ENCODE data around the gene DNAH6.

DNAH6 gene

GRCh38 chr2:84647267-84647666 lies 131.0 kb downstream of the DNAH6 start (continued):
- TF ChIP-seq TCF4 (CRISPR knock-in tag; IDR thresholded peaks at IDR 0.05; ENCODE audit: borderline replicate concordance) (no peak), ISL1 (CRISPR knock-in tag; IDR thresholded peaks at IDR 0.05) (no peak)

DNA sequence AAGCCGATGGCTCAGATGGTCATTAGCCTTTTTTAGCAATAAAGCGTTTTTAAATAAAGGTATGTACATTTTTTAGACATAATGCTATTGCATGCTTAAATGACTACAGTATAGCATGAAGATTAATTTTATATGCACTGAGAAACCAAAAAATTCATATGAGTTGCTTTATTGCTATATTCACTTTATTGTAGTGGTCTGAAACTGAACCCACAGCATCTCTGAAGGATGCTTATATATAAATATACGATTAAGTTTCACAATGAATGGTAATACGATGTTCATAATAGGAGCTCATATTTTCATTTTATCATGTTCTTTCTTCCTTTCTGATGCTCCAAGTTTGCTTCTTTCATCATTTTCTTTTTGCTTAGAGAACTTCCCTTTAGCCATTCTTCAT lies 132.8 kb downstream of the DNAH6 start:
- TF ChIP-seq ZNF70 (CRISPR knock-in tag; IDR thresholded peaks at IDR 0.05) (no peak), RARB (CRISPR knock-in tag; IDR thresholded peaks at IDR 0.05) (no peak), CSDC2 (CRISPR knock-in tag; IDR thresholded peaks at IDR 0.05) (no peak), ISL1 (CRISPR knock-in tag; IDR thresholded peaks at IDR 0.05) (no peak)
- no peak for ATAC-seq

DNA sequence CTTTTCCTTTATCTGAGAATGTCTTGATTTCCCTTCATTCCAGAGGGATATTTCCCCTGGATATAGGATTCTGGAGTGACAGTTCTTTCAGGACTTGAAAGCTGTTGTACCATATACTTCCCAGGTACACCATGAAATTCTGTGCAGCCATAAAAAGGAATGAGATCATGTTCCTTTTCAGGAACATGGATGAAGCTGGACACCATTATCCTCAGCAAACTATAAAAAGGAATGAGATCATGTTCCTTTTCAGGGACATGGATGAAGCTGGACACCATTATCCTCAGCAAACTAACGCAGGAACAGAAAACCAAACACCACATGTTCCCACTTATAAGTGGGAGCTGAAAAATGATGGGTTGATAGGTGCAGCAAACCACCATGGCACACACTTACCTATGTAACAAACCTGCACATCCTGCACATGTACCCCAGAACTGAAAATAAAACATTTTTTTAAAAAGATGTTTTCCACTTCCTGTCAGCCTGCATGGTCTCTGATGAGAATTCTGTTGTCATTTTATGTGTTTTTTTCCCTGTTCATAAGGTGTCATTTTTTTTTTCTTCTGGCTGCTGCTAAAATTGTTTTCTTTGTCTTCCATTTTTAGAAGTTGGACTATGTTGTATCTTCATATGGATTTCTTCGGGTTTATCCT lies 133.3 kb downstream of the DNAH6 start:
- ATAC-seq, result no peak
- TF ChIP-seq ZFP3 (CRISPR knock-in tag; IDR thresholded peaks at IDR 0.05) (no peak), TCF4 (CRISPR knock-in tag; IDR thresholded peaks at IDR 0.05; ENCODE audit: borderline replicate concordance) (no peak), ZNF8 (CRISPR knock-in tag; IDR thresholded peaks at IDR 0.05) (no peak), ESRRG (CRISPR knock-in tag; IDR thresholded peaks at IDR 0.05) (no peak), BACH2 (CRISPR knock-in tag; IDR thresholded peaks at IDR 0.05; ENCODE audit: borderline replicate concordance) (no peak), ZC3H10 (CRISPR knock-in tag; IDR thresholded peaks at IDR 0.05) (no peak), GLIS3 (CRISPR knock-in tag; IDR thresholded peaks at IDR 0.05) (no peak), ZNF565 (CRISPR knock-in tag; conservative IDR thresholded peaks at IDR 0.05; ENCODE audit: low read depth) (no peak), CSRNP3 (CRISPR knock-in tag; IDR thresholded peaks at IDR 0.05) (no peak), CSDC2 (CRISPR knock-in tag; IDR thresholded peaks at IDR 0.05) (no peak), TOX (CRISPR knock-in tag; IDR thresholded peaks at IDR 0.05; ENCODE audit: borderline replicate concordance) (no peak)
- TF ChIP-seq, protein P1, sequence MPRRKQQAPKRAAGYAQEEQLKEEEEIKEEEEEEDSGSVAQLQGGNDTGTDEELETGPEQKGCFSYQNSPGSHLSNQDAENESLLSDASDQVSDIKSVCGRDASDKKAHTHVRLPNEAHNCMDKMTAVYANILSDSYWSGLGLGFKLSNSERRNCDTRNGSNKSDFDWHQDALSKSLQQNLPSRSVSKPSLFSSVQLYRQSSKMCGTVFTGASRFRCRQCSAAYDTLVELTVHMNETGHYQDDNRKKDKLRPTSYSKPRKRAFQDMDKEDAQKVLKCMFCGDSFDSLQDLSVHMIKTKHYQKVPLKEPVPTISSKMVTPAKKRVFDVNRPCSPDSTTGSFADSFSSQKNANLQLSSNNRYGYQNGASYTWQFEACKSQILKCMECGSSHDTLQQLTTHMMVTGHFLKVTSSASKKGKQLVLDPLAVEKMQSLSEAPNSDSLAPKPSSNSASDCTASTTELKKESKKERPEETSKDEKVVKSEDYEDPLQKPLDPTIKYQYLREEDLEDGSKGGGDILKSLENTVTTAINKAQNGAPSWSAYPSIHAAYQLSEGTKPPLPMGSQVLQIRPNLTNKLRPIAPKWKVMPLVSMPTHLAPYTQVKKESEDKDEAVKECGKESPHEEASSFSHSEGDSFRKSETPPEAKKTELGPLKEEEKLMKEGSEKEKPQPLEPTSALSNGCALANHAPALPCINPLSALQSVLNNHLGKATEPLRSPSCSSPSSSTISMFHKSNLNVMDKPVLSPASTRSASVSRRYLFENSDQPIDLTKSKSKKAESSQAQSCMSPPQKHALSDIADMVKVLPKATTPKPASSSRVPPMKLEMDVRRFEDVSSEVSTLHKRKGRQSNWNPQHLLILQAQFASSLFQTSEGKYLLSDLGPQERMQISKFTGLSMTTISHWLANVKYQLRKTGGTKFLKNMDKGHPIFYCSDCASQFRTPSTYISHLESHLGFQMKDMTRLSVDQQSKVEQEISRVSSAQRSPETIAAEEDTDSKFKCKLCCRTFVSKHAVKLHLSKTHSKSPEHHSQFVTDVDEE (CRISPR knock-in tag; IDR thresholded peaks at IDR 0.05), result no peak
- TF ChIP-seq, protein P2, sequence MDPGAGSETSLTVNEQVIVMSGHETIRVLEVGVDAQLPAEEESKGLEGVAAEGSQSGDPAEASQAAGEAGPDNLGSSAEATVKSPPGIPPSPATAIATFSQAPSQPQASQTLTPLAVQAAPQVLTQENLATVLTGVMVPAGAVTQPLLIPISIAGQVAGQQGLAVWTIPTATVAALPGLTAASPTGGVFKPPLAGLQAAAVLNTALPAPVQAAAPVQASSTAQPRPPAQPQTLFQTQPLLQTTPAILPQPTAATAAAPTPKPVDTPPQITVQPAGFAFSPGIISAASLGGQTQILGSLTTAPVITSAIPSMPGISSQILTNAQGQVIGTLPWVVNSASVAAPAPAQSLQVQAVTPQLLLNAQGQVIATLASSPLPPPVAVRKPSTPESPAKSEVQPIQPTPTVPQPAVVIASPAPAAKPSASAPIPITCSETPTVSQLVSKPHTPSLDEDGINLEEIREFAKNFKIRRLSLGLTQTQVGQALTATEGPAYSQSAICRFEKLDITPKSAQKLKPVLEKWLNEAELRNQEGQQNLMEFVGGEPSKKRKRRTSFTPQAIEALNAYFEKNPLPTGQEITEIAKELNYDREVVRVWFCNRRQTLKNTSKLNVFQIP (CRISPR knock-in tag; IDR thresholded peaks at IDR 0.05; ENCODE audit: borderline replicate concordance, low read depth), result no peak

GRCh38 chr2:84652431-84652830 lies 136.1 kb downstream of the DNAH6 start:
- no peak for TF ChIP-seq ZNF70 (CRISPR knock-in tag; IDR thresholded peaks at IDR 0.05)
- TF ChIP-seq ZNF8 (CRISPR knock-in tag; IDR thresholded peaks at IDR 0.05), result no peak
- TF ChIP-seq ZFP30 (CRISPR knock-in tag; IDR thresholded peaks at IDR 0.05), result no peak
- TF ChIP-seq ZNF565 (CRISPR knock-in tag; conservative IDR thresholded peaks at IDR 0.05; ENCODE audit: low read depth), result no peak
- TF ChIP-seq, protein P2 (CRISPR knock-in tag; IDR thresholded peaks at IDR 0.05; ENCODE audit: borderline replicate concordance, low read depth), result no peak
- TF ChIP-seq SNAI2 (CRISPR knock-in tag; IDR thresholded peaks at IDR 0.05), result no peak
- TF ChIP-seq ZC3H10 (CRISPR knock-in tag; IDR thresholded peaks at IDR 0.05), result no peak
- no peak for TF ChIP-seq PPARA (CRISPR knock-in tag; IDR thresholded peaks at IDR 0.05; ENCODE audit: borderline replicate concordance)
- TF ChIP-seq PATZ1 (CRISPR knock-in tag; IDR thresholded peaks at IDR 0.05; ENCODE audit: borderline replicate concordance), result no peak
- TF ChIP-seq TCF4 (CRISPR knock-in tag; IDR thresholded peaks at IDR 0.05; ENCODE audit: borderline replicate concordance), result no peak
- no peak for TF ChIP-seq ISL1 (CRISPR knock-in tag; IDR thresholded peaks at IDR 0.05)
- no peak for TF ChIP-seq OSR1 (CRISPR knock-in tag; IDR thresholded peaks at IDR 0.05)
- ATAC-seq, result no peak

Data from SK-N-SH treated with all-trans-retinoic acid at 6 μM for 48 hours (cell line).